Adrenal gland (tissue), 5 donors: ENCODE measurements around the gene PEX5.

ENCODE experiments used
- CTCF ChIP-seq, 6 experiments: fragments of 450-650 bp in 4 of 6; fragments of 200-600 bp in 2 of 6; sonication (generic) in 1 of 6; IDR thresholded peaks; 1 replicate in 5 of 6; 2 replicates in 1 of 6; pipeline versions ENCODE4 v1.5.1 to v1.8.0; 2016 to 2021; ENCODE audit warnings: antibody characterized with exemption in 6 of 6, mild to moderate bottlenecking in 2 of 6, moderate library complexity in 1 of 6
- POLR2A ChIP-seq, 2 donors: fragments of 450-650 bp; IDR thresholded peaks; one replicate each; pipeline ENCODE4 v1.6.1; 2017; ENCODE audit warnings: antibody characterized with exemption in 2 of 2, mild to moderate bottlenecking in 2 of 2, moderate library complexity in 1 of 2
- donor health status: DM: no; HTN: no; CAD: no.

GRCh38 chr12:7146906-7147305 is 42.6 kb upstream of the PEX5 start:
- TF ChIP-seq CTCF (IDR thresholded peaks at IDR 0.05) (no peak), POLR2A (IDR thresholded peaks at IDR 0.05) (no peak)
